ENCODE data around the gene PFN1. TPM values are rescaled to one million over a fixed set of nuclear protein-coding genes. Genes with fewer than 3 reads are reported as not detected.

PFN1 gene
- total and polyA plus RNA-seq, 2 of the 8 experiments (the other 6 are each of a cell fraction or from before 2014, with no cell fraction given): 1,355 to 1,949 TPM

DNA sequence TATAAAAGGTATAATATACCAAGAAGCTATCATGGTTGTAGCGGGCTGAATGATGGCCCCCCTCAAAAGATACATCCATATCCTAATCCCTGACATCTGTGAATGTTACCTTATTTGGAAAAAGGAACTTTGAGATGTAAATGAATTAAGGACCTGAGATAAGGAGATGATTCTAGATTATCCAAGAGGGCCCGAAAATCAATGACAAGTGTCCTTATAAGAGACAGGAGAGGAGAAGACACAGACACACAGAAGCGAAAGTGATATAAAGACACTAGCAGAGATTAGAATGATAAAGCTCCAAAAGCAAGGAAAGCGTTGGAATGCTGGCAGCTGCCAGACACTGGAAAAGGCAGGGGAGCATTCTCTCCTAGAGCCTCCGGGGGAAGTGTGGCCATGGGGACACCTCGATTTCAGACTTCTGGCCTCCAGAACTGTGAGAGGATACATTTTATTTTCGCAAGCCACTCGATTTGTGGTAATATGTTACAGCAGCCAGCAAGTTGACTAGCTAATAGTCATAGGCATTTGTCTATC is 28.8 kb downstream of the PFN1 start:
- no peak overlapping the region for H3K27ac ChIP-seq (ENCODE audit: low read depth, low read length)
- DNase-seq (ENCODE audit: low read depth in 1 of 2, low spot score in 2 of 2): no peak
- no peaks in the 10 kb centered on the region for H3K79me1 ChIP-seq (ENCODE audit: low read depth, low read length)
- ChIA-PET CTCF (ENCODE audit: partially characterized antibody) (interaction anchor here (0.8 to 5.5 kb wide), 7 partner anchors 10 to 142 kb away, joined by 3 to 33 read pairs (median 4); partner anchors contain the start of gene CHRNE), POLR2A (ENCODE audit: partially characterized antibody) (interaction anchor here (1.2 to 3.4 kb wide), 11 partner anchors 9 to 115 kb away, joined by 3 to 23 read pairs (median 9); partner anchors contain the start of genes GP1BA, PFN1, RNF167 and SLC25A11)
- H3K4me1 ChIP-seq (replicated peaks in 1 of 4; ENCODE audit: control insufficient read depth in 3 of 4, insufficient read depth in 4 of 4, low read length in 3 of 4): peaks cover 0 to 5% (median 1%) of the 10 kb centered on the region in 4 experiments; a peak in 2 of 7 replicates
- no peak overlapping the region for H3K18ac ChIP-seq (ENCODE audit: extremely low read depth, low read length)
- no peak overlapping the region for H3K4me2 ChIP-seq (ENCODE audit: insufficient read depth in 1 of 2, low read depth in 2 of 2, low read length in 2 of 2)
- H2BK12ac ChIP-seq (ENCODE audit: low read depth, low read length): no peak overlapping the region
- H3K56ac ChIP-seq (replicated peaks; ENCODE audit: insufficient read length, low read depth, low read length): no peak overlapping the region
- H3K23ac ChIP-seq (ENCODE audit: insufficient read length): no peak overlapping the region
- no peaks in the 10 kb centered on the region for H3K36me3 ChIP-seq (ENCODE audit: control insufficient read depth in 2 of 4, insufficient read depth in 4 of 4, low read length in 3 of 4)
- no peak overlapping the region for H2BK20ac ChIP-seq (ENCODE audit: low read length)
- TF ChIP-seq BRCA1 (IDR thresholded peaks at IDR 0.05; ENCODE audit: low read depth, low read length) (no peak), KDM5A (IDR thresholded peaks at IDR 0.05; ENCODE audit: low read length) (no peak), CTBP2 (IDR thresholded peaks at IDR 0.05; ENCODE audit: borderline replicate concordance, insufficient read depth, insufficient read length, low read length) (no peak), HDAC6 (IDR thresholded peaks at IDR 0.05; ENCODE audit: low read depth, low read length) (no peak), CBX8 (IDR thresholded peaks at IDR 0.05; ENCODE audit: borderline replicate concordance, low read depth, low read length) (no peak), MAX (IDR thresholded peaks at IDR 0.05) (no peak), RFX5 (IDR thresholded peaks at IDR 0.05; ENCODE audit: borderline replicate concordance, low read depth, low read length) (no peak), ATF2 (IDR thresholded peaks at IDR 0.05; ENCODE audit: low read length) (no peak), SP4 (IDR thresholded peaks at IDR 0.05; ENCODE audit: low read length) (no peak)
- H2BK5ac ChIP-seq (ENCODE audit: low read depth, low read length): no peak overlapping the region
- FAIRE-seq: peak; percentile 19
- H3K14ac ChIP-seq (ENCODE audit: insufficient read length): no peak overlapping the region
- H3K4me3 ChIP-seq (ENCODE audit: extremely low read depth in 1 of 4, insufficient read depth in 2 of 4, low read depth in 3 of 4, low read length in 4 of 4): no peak overlapping the region
- H3K23me2 ChIP-seq (ENCODE audit: low read depth, low read length): no peaks in the 10 kb centered on the region
- H3K9me3 ChIP-seq (ENCODE audit: insufficient read depth in 2 of 2, low read depth in 1 of 2, low read length in 1 of 2): no peaks in the 10 kb centered on the region
- no peaks in the 10 kb centered on the region for H3K27me3 ChIP-seq (replicated peaks in 1 of 4; ENCODE audit: control insufficient read depth in 3 of 4, extremely low read depth in 1 of 4, insufficient read depth in 3 of 4, low read length in 3 of 4)
- H4K5ac ChIP-seq (ENCODE audit: insufficient read length, low read depth, low read length): no peak overlapping the region
- 71% methylated on average over 8 of the region's 8 CpGs; no CpG with 5 or more reads in 1 of the 2 experiments for WGBS, 2 experiments (ENCODE audit: extremely low coverage in 1 of 2, insufficient coverage in 1 of 2, insufficient read length in 1 of 2, insufficient replicate concordance in 2 of 2, low coverage in 1 of 2, low lambda C conversion rate in 2 of 2, missing lambda C conversion rate in 1 of 2)
- H4K20me1 ChIP-seq (replicated peaks in 1 of 2; ENCODE audit: control insufficient read depth in 1 of 2, insufficient read depth in 2 of 2, low read length in 2 of 2): no peaks in the 10 kb centered on the region
- H2AFZ ChIP-seq (ENCODE audit: low read length): no peak overlapping the region
- H3K9ac ChIP-seq (replicated peaks in 1 of 4; ENCODE audit: extremely low read depth in 1 of 4, low read depth in 3 of 4, low read length in 3 of 4): no peak overlapping the region
- no peaks in the 10 kb centered on the region for H3K79me2 ChIP-seq (ENCODE audit: control insufficient read depth in 1 of 2, insufficient read depth in 2 of 2, low read length in 2 of 2)
- H4K91ac ChIP-seq (replicated peaks; ENCODE audit: insufficient read length, low read length): no peak overlapping the region
- no peak overlapping the region for H2BK15ac ChIP-seq (ENCODE audit: low read length)
- no peak overlapping the region for H2AK5ac ChIP-seq (ENCODE audit: low read depth, low read length)
- H3K4ac ChIP-seq (replicated peaks; ENCODE audit: insufficient read length, low read depth, low read length): no peak overlapping the region
- H2BK120ac ChIP-seq (replicated peaks; ENCODE audit: low read depth, low read length): no peak overlapping the region
- H4K8ac ChIP-seq (ENCODE audit: extremely low read depth, insufficient read depth, low read length): no peak overlapping the region

All from H1 (cell line).